Peyer's patch (tissue), 4 donors: ENCODE data around the gene CDCA3.

ENCODE experiments used
- POLR2A ChIP-seq, 2 donors: fragments of 450-650 bp; IDR thresholded peaks; one replicate each; pipeline ENCODE4 v1.5.1; 2017; ENCODE audit warnings: antibody characterized with exemption in 2 of 2, mild to moderate bottlenecking in 2 of 2, moderate library complexity in 2 of 2
- TF ChIP-seq, protein P1 (sequence below), 6 experiments: fragments of 450-650 bp in 4 of 6; fragments of 200-600 bp in 2 of 6; sonication (generic) in 1 of 6; IDR thresholded peaks; one replicate each; pipeline ENCODE4 v1.5.1; 2017 to 2019; ENCODE audit warnings: antibody characterized with exemption in 6 of 6, mild to moderate bottlenecking in 3 of 6, moderate library complexity in 1 of 6

DNA sequence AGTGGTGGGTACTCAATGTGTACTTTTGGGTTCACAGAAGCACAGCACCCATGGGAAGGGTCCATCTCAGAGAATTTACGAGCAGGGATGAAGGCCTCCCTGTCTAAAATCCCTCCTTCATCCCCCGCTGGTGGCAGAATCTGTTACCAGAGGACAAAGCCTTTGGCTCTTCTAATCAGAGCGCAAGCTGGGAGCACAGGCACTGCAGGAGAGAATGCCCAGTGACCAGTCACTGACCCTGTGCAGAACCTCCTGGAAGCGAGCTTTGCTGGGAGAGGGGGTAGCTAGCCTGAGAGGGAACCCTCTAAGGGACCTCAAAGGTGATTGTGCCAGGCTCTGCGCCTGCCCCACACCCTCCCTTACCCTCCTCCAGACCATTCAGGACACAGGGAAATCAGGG is 30.9 kb downstream of the CDCA3 start:
- TF ChIP-seq, protein P1, sequence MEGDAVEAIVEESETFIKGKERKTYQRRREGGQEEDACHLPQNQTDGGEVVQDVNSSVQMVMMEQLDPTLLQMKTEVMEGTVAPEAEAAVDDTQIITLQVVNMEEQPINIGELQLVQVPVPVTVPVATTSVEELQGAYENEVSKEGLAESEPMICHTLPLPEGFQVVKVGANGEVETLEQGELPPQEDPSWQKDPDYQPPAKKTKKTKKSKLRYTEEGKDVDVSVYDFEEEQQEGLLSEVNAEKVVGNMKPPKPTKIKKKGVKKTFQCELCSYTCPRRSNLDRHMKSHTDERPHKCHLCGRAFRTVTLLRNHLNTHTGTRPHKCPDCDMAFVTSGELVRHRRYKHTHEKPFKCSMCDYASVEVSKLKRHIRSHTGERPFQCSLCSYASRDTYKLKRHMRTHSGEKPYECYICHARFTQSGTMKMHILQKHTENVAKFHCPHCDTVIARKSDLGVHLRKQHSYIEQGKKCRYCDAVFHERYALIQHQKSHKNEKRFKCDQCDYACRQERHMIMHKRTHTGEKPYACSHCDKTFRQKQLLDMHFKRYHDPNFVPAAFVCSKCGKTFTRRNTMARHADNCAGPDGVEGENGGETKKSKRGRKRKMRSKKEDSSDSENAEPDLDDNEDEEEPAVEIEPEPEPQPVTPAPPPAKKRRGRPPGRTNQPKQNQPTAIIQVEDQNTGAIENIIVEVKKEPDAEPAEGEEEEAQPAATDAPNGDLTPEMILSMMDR (IDR thresholded peaks at IDR 0.05) = no peak
- no peak for TF ChIP-seq POLR2A (IDR thresholded peaks at IDR 0.05)
